MM.1S (cell line): ENCODE data around the gene MED16.
A peak's percentile ranks its signal among the peaks of the same experiment; 100 is the strongest.

Experiments
- DNase-seq: peaks from one replicate; pipeline ENCODE4 v3.0.0-alpha.2; 2015
- H2AFZ ChIP-seq: fragments of 300-600 bp; sonication (generic); 2 replicates; pipeline ENCODE4 v1.6.0; 2016; ENCODE audit warnings: antibody characterized with exemption, low read length
- H3F3A ChIP-seq: fragments of 300-600 bp; sonication (generic); 2 replicates; pipeline ENCODE4 v1.6.1; 2016; ENCODE audit warnings: mild to moderate bottlenecking, antibody characterized with exemption, low read length, moderate library complexity, mixed read lengths; ENCODE audit not compliant: insufficient read depth
- H3K27ac ChIP-seq: fragments of 300-600 bp; sonication (generic); 2 replicates; pipeline ENCODE4 v1.5.1; 2016; ENCODE audit warnings: mild to moderate bottlenecking, low read length
- H3K27me3 ChIP-seq: fragments of 300-600 bp; sonication (generic); replicated peaks from 2 replicates; pipeline ENCODE4 v1.6.0; 2016; ENCODE audit warnings: low read length; ENCODE audit not compliant: insufficient read depth
- H3K36me3 ChIP-seq: fragments of 300-600 bp; sonication (generic); replicated peaks from 2 replicates; pipeline ENCODE4 v1.6.1; 2016; ENCODE audit warnings: mild to moderate bottlenecking, low read length, mixed read lengths; ENCODE audit not compliant: insufficient read depth
- H3K4me1 ChIP-seq: fragments of 300-600 bp; sonication (generic); 2 replicates; pipeline ENCODE4 v1.6.1; 2016; ENCODE audit warnings: low read length, mixed read lengths
- H3K4me2 ChIP-seq: fragments of 300-600 bp; sonication (generic); 2 replicates; pipeline ENCODE4 v1.6.0; 2016; ENCODE audit warnings: low read depth, low read length
- H3K4me3 ChIP-seq: fragments of 300-600 bp; sonication (generic); 2 replicates; pipeline ENCODE4 v1.5.1; 2016; ENCODE audit warnings: low read length, mixed read lengths
- H3K79me2 ChIP-seq: fragments of 300-600 bp; sonication (generic); 2 replicates; pipeline ENCODE4 v1.6.1; 2016; ENCODE audit warnings: mixed run types, low read length, mixed read lengths
- H3K9ac ChIP-seq: fragments of 300-600 bp; sonication (generic); 2 replicates; pipeline ENCODE4 v1.6.1; 2016; ENCODE audit warnings: low read length, mixed read lengths
- H3K9me2 ChIP-seq: fragments of 300-600 bp; sonication (generic); replicated peaks from 2 replicates; pipeline ENCODE4 v1.6.1; 2016; ENCODE audit warnings: mild to moderate bottlenecking, low read length, mixed read lengths; ENCODE audit not compliant: insufficient read depth
- H3K9me3 ChIP-seq: fragments of 300-600 bp; sonication (generic); replicated peaks from 2 replicates; pipeline ENCODE4 v1.6.1; 2016; ENCODE audit warnings: mild to moderate bottlenecking, low read length, mixed read lengths; ENCODE audit not compliant: insufficient read depth
- H4K20me1 ChIP-seq: fragments of 300-600 bp; sonication (generic); 2 replicates; pipeline ENCODE4 v1.6.1; 2016; ENCODE audit warnings: mild to moderate bottlenecking, low read length, moderate library complexity, mixed read lengths; ENCODE audit not compliant: insufficient read depth
- CTCF ChIP-seq: fragments of 300-600 bp; sonication (generic); IDR thresholded peaks from 2 replicates; pipeline ENCODE4 v1.5.1; 2016; ENCODE audit warnings: antibody characterized with exemption, low read length, mixed read lengths
- EZH2 ChIP-seq: fragments of 300-600 bp; sonication (generic); optimal IDR thresholded peaks from 2 replicates; pipeline ENCODE3; 2017; ENCODE audit warnings: low read depth, mild to moderate bottlenecking, antibody characterized with exemption, low read length, mixed read lengths
- EZH2phosphoT487 ChIP-seq: fragments of 300-600 bp; sonication (generic); IDR thresholded peaks from 2 replicates; pipeline ENCODE4 v1.6.1; 2018; ENCODE audit warnings: antibody characterized with exemption, low read length

MED16 gene

GRCh38 chr19:861756-862580 is 31.0 kb downstream of the MED16 start:
- peaks cover 7% of the 10 kb centered on the region; the same call in 1 of the 2 replicates for H3F3A ChIP-seq
- H3K4me2 ChIP-seq = peak overlapping the region; percentile 94; the same call in 1 of the 2 replicates
- peaks cover 5% of the 10 kb centered on the region for H3K4me1 ChIP-seq
- H2AFZ ChIP-seq = no peak overlapping the region
- no peaks in the 10 kb centered on the region for H3K9me2 ChIP-seq
- no peak overlapping the region for H3K9ac ChIP-seq
- no peak overlapping the region; the same call in 1 of the 2 replicates for H3K4me3 ChIP-seq
- peak; percentile 66 for DNase-seq
- H4K20me1 ChIP-seq = 0 out of 2 replicates have a peak, but pooled peaks cover 3% of the 10 kb centered on the region
- no peaks in the 10 kb centered on the region for H3K36me3 ChIP-seq
- H3K9me3 ChIP-seq = no peaks in the 10 kb centered on the region
- H3K27ac ChIP-seq = no peak overlapping the region
- H3K79me2 ChIP-seq = no peaks in the 10 kb centered on the region
- TF ChIP-seq CTCF = no peak
- TF ChIP-seq EZH2phosphoT487 = no peak
- no peak for TF ChIP-seq EZH2
- peaks cover 29% of the 10 kb centered on the region for H3K27me3 ChIP-seq

GRCh38 chr19:861141-861755 is 31.7 kb downstream of the MED16 start:
- peaks cover 7% of the 10 kb centered on the region; the same call in 1 of the 2 replicates for H3F3A ChIP-seq
- TF ChIP-seq EZH2phosphoT487 = no peak
- TF ChIP-seq EZH2 = no peak
- no peak for TF ChIP-seq CTCF
- no peak overlapping the region for H3K4me3 ChIP-seq
- H3K4me1 ChIP-seq = peaks cover 5% of the 10 kb centered on the region
- H3K9me2 ChIP-seq = no peaks in the 10 kb centered on the region
- no peak overlapping the region for H3K27ac ChIP-seq
- H2AFZ ChIP-seq = no peak overlapping the region
- 0 out of 2 replicates have a peak, but pooled peaks cover 3% of the 10 kb centered on the region for H4K20me1 ChIP-seq
- H3K79me2 ChIP-seq = no peaks in the 10 kb centered on the region
- H3K27me3 ChIP-seq = peaks cover 29% of the 10 kb centered on the region
- no peaks in the 10 kb centered on the region for H3K36me3 ChIP-seq
- no peak overlapping the region for H3K9ac ChIP-seq
- peak overlapping the region; percentile 82; the same call in 1 of the 2 replicates for H3K4me2 ChIP-seq
- no peaks in the 10 kb centered on the region for H3K9me3 ChIP-seq
- DNase-seq = no peak

- 0 out of 2 replicates have a peak, but pooled peaks cover 2% of the 10 kb centered on the region for H4K20me1 ChIP-seq
- no peaks in the 10 kb centered on the region for H3K79me2 ChIP-seq
- H2AFZ ChIP-seq = no peak within 1 kb of the TSS
- DNase-seq = no peak
- H3K4me3 ChIP-seq = 0 out of 2 replicates have a peak within 1 kb of the TSS, but pooled peaks have one; percentile 58
- H3K9me2 ChIP-seq = no peaks in the 10 kb centered on the region
- peaks cover 5% of the 10 kb centered on the region for H3K4me1 ChIP-seq
- H3K9me3 ChIP-seq = no peaks in the 10 kb centered on the region
- H3F3A ChIP-seq = peaks cover 1% of the 10 kb centered on the region; the same call in 1 of the 2 replicates
- no peak within 1 kb of the TSS for H3K9ac ChIP-seq
- H3K27ac ChIP-seq = no peak within 1 kb of the TSS
- H3K27me3 ChIP-seq = peaks cover 45% of the 10 kb centered on the region
- H3K36me3 ChIP-seq = no peaks in the 10 kb centered on the region
- TF ChIP-seq EZH2 = no peak
- TF ChIP-seq CTCF = no peak
- TF ChIP-seq EZH2phosphoT487 = no peak
- H3K4me2 ChIP-seq = peak within 1 kb of the TSS; percentile 82; the same call in 1 of the 2 replicates
Observed at GRCh38 chr19:858868-859843, 33.8 kb downstream of the MED16 start, which contains the start of gene CFD. Gene CFD, plus strand, starts transcription at chr19:859664. Its CDS starts 26 bp downstream, at chr19:859690.
